GM18907 (cell line): ENCODE results near the gene CYB5R3.
"Not testable (repeated sequence)": the region's sequence is repeated elsewhere in the genome, so short reads cannot be mapped to it uniquely, and the experiment has no call there.

Experiments used
- ATAC-seq: cut with Tn5 transposase; IDR thresholded peaks from one replicate; pipeline ENCODE4 v1.9.1; 2021; ENCODE audit warnings: mild to moderate bottlenecking, moderate library complexity; ENCODE audit not compliant: unreplicated experiment

The CYB5R3 gene

GRCh38 chr22:42575996-42576574 is 73.1 kb downstream of the CYB5R3 start:
- ATAC-seq, result not testable (repeated sequence)

DNA sequence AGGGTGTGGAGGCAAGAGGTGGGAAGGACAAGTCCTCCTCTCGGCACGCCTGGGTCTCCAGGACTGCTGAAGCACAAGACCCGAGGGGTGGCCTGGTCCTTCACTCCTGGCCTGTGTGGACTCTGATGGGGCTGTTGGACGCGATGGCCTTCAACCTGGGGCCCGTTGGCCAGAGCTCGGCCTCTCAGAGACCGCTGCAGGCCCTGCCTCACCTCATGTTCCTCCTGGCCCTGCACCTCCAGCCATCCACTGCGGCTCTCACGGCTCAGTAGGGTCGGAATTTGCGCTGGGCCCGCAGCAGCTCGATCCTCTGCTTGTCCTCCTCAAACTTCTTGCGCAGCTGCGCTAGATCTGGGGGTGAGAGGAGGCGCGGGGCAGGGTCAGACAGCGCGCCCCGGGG is 74.7 kb downstream of the CYB5R3 start:
- not testable (repeated sequence) for ATAC-seq

GRCh38 chr22:42574046-42574445 is 75.1 kb downstream of the CYB5R3 start:
- not testable (repeated sequence) for ATAC-seq

DNA sequence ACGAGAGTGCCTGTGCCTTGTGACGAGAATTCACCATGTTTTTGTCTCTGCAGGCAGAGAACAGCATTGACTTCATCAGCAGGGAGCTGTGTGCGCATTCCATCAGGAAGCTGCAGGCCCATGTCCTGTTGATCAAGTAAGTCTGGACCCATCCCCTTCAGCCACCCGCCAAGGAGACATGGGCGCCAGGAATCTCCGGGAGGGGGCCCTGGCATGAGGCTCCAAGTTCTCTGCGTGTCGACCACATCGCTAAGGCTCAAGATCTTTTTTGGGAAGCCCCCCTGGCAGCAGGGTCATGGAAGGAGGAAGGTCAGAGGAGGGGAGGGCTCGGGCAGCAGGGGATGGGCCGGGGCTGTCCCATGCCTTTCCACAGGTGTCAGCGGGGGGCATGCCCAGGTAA is 78.1 kb downstream of the CYB5R3 start:
- ATAC-seq, result not testable (repeated sequence)

- ATAC-seq, result not testable (repeated sequence)
Observed at GRCh38 chr22:42570580-42570979, 78.6 kb downstream of the CYB5R3 start.

DNA sequence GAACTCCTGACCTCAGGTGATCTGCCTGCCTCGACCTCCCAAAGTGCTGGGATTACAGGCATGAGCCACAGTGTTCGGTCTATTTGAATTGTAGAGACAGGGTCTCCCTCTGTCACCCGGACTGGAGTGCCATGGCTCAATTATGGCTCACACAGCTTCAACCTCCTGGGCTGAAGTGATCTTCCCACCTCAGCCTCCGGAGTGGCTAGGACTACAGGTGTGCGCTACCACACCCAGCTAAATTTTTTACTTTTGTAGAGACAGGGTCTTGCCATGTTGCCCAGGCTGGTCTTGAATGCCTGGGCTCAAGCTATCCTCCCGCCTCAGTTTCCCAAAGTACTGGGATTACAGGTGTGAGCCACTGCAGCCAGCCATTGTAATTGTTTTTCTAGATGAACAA is 81.2 kb downstream of the CYB5R3 start:
- not testable (repeated sequence) for ATAC-seq
